Medulla oblongata (tissue), 1 donor: ENCODE data around the gene PLPPR5.

Experiments
- DNase-seq: peaks from one replicate; pipeline ENCODE4 v3.0.0-alpha.2; 2015; ENCODE audit errors: extremely low spot score

The PLPPR5 gene

DNA sequence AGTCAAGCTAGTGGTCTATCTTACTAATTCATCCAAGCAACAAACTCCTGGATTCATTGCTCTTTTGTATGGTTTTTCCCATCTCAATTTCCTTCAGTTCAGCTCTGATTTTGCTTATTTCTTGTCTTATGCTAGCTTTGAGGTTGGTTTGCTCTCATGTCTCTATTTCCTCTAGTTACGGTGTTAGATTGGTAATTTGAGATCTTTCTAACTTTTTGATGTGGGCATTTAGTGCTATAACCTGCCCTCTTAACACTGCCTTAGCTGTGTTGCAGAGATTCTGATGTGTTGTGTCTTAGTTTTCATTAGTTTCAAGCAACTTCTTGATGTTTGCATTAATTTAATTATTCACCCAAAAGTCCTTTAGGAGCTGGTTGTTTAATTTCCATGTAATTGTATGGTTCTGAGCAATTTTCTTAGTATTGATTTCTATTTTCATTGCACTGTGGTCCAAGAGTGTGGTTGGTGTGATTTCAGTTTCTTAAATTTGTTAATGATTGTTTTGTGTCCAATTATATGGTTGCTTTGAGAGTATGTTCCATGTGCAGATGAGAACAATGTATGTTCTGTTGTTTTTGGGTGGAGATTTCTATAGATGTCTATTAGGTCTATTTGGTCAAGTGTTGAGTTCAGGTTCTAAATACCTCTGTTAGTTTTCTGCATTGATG lies 154.6 kb downstream of the PLPPR5 start:
- DNase-seq: no peak

DNA sequence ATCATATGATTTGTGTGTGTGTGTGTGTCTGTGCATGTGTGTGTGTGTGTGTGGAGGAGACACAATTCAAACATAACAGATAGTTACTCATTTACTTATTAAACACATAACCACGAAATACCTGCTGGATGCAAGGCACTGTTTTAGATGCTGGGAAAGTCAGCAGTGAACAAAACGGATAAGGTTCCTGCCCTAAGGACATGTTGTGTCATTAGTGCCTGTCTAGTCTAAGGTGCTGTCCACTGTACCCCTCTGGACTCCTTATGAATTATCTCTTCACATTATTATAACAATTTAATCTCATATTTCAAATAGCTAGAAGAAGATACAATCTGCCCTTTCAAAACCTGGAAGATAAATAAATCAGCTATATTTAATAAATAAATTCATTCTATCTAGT lies 162.4 kb downstream of the PLPPR5 start:
- no peak for DNase-seq
